GM12892 (cell line): ENCODE data around the gene RBMS1.

Experiments used
- POLR2A ChIP-seq: IDR thresholded peaks from 2 replicates; pipeline ENCODE4 v1.6.1; 2011; ENCODE audit warnings: low read depth, low read length, control low read depth
- POLR2AphosphoS5 ChIP-seq: IDR thresholded peaks from 2 replicates; pipeline ENCODE4 v1.6.1; 2011; ENCODE audit warnings: low read depth, low read length, control low read depth

DNA sequence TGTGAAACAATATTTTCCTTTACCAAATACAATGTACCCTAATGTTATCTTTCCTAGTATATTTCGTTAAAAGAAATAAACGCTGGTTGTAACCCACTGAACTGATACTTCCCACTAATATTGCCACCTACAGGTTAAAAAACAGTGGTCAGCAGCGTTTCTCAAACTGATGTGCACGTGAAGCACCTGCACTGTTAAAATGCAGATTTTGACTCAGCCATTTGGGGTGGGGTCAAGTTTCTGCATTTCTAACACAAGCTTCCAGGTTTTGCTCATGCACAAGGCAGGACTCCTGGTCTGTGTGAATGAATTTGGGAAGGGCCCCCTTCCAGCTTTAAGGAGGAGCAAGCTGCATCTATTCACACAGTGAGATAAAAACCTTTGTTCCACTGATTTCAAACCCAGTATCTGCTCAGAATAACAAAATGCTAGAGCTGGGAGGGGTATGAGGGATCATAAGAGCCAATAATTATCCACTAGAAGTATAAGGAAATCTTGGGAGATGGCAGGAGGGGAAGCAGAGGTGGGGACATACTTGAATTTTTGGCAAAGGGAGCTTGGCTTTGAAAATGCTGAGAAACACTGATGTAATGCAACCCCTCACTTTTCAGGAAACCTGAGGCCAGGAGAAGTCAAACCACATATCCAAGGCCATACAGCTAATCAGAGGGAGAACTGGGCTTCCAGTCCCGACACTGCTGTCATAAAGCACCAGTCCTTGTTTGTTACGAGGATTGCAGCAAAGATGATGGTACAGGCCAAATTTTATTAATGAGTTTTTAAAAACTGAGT is 116.2 kb downstream of the RBMS1 start:
- no peak for TF ChIP-seq POLR2AphosphoS5
- TF ChIP-seq POLR2A, result no peak
